Lower lobe of right lung (tissue), 2 donors: ENCODE results near the gene TPK1. TPM values are rescaled to one million over a fixed set of nuclear protein-coding genes. Genes with fewer than 3 reads are reported as not detected.

Experiments used
- ATAC-seq, 2 donors: fragments of 200-7000 bp; cut with Tn5 transposase; one replicate each; pipeline ENCODE4 v1.9.1; 2020 to 2022; ENCODE audit warnings: mild to moderate bottlenecking in 2 of 2, moderate library complexity in 2 of 2
- DNase-seq: peaks from one replicate; pipeline ENCODE4 v3.0.0-alpha.2; 2020
- H3K27ac ChIP-seq: fragments of 200-600 bp; one replicate; pipeline ENCODE4 v1.8.0; 2022
- H3K27me3 ChIP-seq: fragments of 200-600 bp; one replicate; pipeline ENCODE4 v1.8.0; 2022; ENCODE audit warnings: low read depth
- H3K36me3 ChIP-seq: fragments of 200-600 bp; one replicate; pipeline ENCODE4 v1.8.0; 2022; ENCODE audit warnings: mild to moderate bottlenecking
- H3K4me1 ChIP-seq: fragments of 200-600 bp; one replicate; pipeline ENCODE4 v1.8.0; 2022
- H3K4me3 ChIP-seq: fragments of 200-600 bp; one replicate; pipeline ENCODE4 v1.8.0; 2022; ENCODE audit warnings: mild to moderate bottlenecking
- H3K9me3 ChIP-seq: fragments of 200-600 bp; one replicate; pipeline ENCODE4 v1.8.0; 2022
- intact Hi-C: fragments of 100-400 bp; cut with DNase I; formaldehyde crosslinking; loops from one replicate; pipeline ENCODE4 v1.11.0; 2022
- total RNA-seq: library from RNA; stranded (reverse); fragmentation: NEBNext Ultra II Directional; extraction: Animal tissue kit (Norgen Biotek cat#: 25700); gene quantifications from one replicate; pipeline ENCODE4 v1.2.1, GENCODE V29; 2021
- TF ChIP-seq, protein P1 (sequence below): fragments of 200-600 bp; IDR thresholded peaks from one replicate; pipeline ENCODE4 v1.8.0; 2022; ENCODE audit warnings: antibody characterized with exemption, mild to moderate bottlenecking
- donor health status: DM: no; HTN: yes; CAD: no; lungs with severe emphysema.

Gene TPK1
- total RNA-seq, 1 donor from 2014 or later, result 9.0 TPM

DNA sequence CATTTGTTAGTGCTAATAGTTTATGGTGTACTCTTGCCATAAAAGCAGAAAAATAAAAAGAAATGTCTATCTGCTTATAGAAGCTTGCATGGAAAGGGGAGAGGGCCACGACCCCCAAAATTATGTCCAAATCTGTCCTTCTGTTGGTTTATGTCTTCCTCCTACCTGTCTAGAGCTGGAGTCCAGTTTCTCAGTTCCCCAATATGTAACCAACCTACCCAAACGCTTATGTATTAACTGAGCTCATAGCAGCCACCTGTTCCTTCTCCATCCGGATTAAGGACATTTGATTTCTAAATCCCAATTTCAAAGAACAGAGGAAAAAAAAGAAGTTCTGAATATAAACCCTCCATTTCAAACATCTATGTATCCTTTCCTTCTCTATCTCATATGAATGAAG, 30.3 kb upstream of the TPK1 start:
- Histone ChIP-seq H3K27me3 (no peaks in the 10 kb centered on the region), H3K27ac (no peak overlapping the region), H3K9me3 (no peaks in the 10 kb centered on the region), H3K4me3 (no peak overlapping the region), H3K36me3 (no peaks in the 10 kb centered on the region), H3K4me1 (no peaks in the 10 kb centered on the region)
- no peak for ATAC-seq
- no peak for DNase-seq
- intact Hi-C loops, result no loop called here
- TF ChIP-seq, protein P1, sequence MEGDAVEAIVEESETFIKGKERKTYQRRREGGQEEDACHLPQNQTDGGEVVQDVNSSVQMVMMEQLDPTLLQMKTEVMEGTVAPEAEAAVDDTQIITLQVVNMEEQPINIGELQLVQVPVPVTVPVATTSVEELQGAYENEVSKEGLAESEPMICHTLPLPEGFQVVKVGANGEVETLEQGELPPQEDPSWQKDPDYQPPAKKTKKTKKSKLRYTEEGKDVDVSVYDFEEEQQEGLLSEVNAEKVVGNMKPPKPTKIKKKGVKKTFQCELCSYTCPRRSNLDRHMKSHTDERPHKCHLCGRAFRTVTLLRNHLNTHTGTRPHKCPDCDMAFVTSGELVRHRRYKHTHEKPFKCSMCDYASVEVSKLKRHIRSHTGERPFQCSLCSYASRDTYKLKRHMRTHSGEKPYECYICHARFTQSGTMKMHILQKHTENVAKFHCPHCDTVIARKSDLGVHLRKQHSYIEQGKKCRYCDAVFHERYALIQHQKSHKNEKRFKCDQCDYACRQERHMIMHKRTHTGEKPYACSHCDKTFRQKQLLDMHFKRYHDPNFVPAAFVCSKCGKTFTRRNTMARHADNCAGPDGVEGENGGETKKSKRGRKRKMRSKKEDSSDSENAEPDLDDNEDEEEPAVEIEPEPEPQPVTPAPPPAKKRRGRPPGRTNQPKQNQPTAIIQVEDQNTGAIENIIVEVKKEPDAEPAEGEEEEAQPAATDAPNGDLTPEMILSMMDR, result no peak

DNA sequence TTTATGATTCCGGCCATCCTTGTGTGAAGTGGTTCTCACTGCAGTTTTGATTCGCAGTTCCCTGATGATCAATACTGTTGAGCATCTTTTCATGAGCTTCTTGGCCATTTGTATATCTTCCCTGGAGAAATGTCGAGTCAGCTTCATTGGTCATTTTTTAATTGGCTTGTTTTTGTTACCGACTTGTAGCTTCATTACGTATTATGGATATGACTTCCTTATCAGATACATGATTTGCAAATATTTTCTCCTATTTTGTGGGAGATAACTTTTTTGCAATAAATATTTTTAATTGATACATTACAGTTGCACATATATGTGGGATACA, 27.4 kb upstream of the TPK1 start:
- H3K36me3 ChIP-seq, result no peaks in the 10 kb centered on the region
- TF ChIP-seq, protein P1, result no peak
- H3K4me1 ChIP-seq, result no peaks in the 10 kb centered on the region
- ATAC-seq (no peak), DNase-seq (no peak)
- no peak overlapping the region for H3K27ac ChIP-seq
- no peak overlapping the region for H3K4me3 ChIP-seq
- no peaks in the 10 kb centered on the region for H3K27me3 ChIP-seq
- no peaks in the 10 kb centered on the region for H3K9me3 ChIP-seq
- intact Hi-C loops, result no loop called here

DNA sequence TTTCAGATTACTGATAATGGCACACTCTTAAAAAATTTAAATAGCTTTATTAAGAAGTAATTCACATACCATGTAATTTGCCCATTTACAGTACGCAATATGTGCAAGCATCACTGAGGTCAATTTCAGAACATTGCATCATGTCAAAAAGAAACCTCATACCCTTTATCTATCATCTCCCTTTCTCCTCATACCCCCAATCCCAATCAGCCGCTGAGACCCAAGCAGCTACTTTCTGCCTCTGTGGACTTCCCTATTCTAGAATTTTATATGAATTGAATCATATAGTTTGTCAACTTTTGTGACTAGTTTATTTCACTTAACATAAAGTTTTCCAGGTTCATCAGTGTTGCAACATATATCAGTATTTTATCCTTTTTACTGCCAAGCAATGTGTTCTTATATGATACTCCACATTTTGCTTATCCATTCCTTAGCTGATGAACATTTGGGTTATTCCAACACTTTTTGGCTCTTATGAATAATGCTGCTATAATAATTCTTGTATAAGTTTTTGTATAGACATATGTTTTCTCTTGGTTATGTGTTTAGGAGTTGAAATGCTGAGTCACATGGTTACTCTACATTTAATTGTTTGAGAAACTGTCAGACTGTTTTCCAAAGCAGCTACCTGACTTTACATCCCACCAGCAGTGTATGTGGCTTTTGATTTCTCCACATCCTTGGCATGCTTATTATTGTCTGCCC, 26.9 kb upstream of the TPK1 start:
- intact Hi-C loops, result no loop called here
- Histone ChIP-seq H3K4me1 (no peaks in the 10 kb centered on the region), H3K27ac (no peak overlapping the region), H3K9me3 (no peaks in the 10 kb centered on the region), H3K4me3 (no peak overlapping the region), H3K27me3 (no peaks in the 10 kb centered on the region), H3K36me3 (no peaks in the 10 kb centered on the region)
- ATAC-seq (no peak), DNase-seq (no peak)
- TF ChIP-seq, protein P1, result no peak

DNA sequence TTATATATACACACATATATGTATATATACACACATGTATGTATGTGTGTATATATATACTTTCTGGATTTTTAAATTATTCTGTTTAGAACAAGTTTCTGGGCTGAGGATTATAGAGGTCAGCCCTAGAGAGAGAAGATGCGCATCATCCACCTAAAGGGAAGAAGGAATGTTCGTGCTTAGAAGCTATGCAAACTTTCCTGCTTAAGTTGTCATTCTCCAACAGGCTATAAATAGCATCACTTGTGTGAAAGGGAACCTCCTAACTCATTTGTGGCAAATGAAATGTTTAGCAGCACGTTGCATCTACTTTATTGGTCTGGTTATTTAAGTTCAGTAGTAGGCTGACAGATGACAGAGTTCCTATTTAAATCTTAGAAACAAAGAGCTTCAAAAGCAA, 23.9 kb upstream of the TPK1 start:
- Histone ChIP-seq H3K27me3 (no peaks in the 10 kb centered on the region), H3K4me3 (no peak overlapping the region), H3K9me3 (no peaks in the 10 kb centered on the region), H3K4me1 (no peaks in the 10 kb centered on the region), H3K27ac (no peak overlapping the region), H3K36me3 (no peaks in the 10 kb centered on the region)
- intact Hi-C loops, result no loop called here
- TF ChIP-seq, protein P1, result no peak
- ATAC-seq (no peak), DNase-seq (no peak)

DNA sequence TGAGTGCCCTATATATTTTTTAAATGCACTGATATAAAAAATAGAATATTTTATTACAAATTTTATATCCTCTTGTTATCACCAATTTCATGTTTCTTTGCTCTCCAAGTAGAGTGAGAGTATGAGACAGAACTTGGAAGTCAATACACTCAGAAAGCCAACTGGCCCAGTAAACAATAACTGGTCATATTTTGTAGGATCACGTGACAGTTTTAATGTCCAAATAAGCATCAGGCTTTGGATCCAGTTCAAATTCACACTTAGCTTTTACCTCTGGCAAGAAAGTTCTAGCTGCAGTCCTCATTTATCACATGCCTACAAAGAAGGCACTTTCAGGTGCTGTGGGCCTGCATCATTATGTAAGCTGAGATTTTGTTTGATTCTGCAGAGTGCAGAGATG, 21.6 kb upstream of the TPK1 start:
- TF ChIP-seq, protein P1, result no peak
- H3K4me3 ChIP-seq, result no peak overlapping the region
- ATAC-seq (no peak), DNase-seq (no peak)
- H3K27me3 ChIP-seq, result no peaks in the 10 kb centered on the region
- no peaks in the 10 kb centered on the region for H3K4me1 ChIP-seq
- intact Hi-C loops, result no loop called here
- no peaks in the 10 kb centered on the region for H3K9me3 ChIP-seq
- H3K27ac ChIP-seq, result no peak overlapping the region
- H3K36me3 ChIP-seq, result no peaks in the 10 kb centered on the region
